Activated naive CD8-positive, alpha-beta T cell treated with anti-CD3 and anti-CD28 coated beads for 36 hours (primary cell): Measurements from ENCODE around the gene DPF3. TPM values are rescaled to one million over a fixed set of nuclear protein-coding genes. Genes with fewer than 3 reads are reported as not detected.

Experiments used
- DNase-seq: peaks from one replicate; pipeline ENCODE4 v3.0.0; 2021
- H3K27ac Mint-ChIP-seq: one replicate; pipeline ENCODE4 v1.8.0; 2022; ENCODE audit warnings: mild to moderate bottlenecking, moderate library complexity, mixed read lengths
- H3K27me3 Mint-ChIP-seq: one replicate; pipeline ENCODE4 v1.8.0; 2022; ENCODE audit warnings: mild to moderate bottlenecking, mixed read lengths
- H3K36me3 Mint-ChIP-seq: one replicate; pipeline ENCODE4 v1.8.0; 2021; ENCODE audit warnings: mild to moderate bottlenecking, mixed read lengths
- H3K4me1 Mint-ChIP-seq: one replicate; pipeline ENCODE4 v1.8.0; 2021; ENCODE audit warnings: mixed read lengths
- H3K4me3 Mint-ChIP-seq: one replicate; pipeline ENCODE4 v1.8.0; 2022; ENCODE audit warnings: mild to moderate bottlenecking, moderate library complexity, mixed read lengths
- H3K9me3 Mint-ChIP-seq: one replicate; pipeline ENCODE4 v1.8.0; 2022; ENCODE audit warnings: mixed read lengths
- total RNA-seq, 2 experiments: library from RNA; stranded (reverse); gene quantifications; one replicate each; pipeline ENCODE4 v1.2.3, GENCODE V29; 2021

Gene DPF3
- 1 to 10 TPM; 1.1 to 1.3 TPM for total RNA-seq

GRCh38 chr14:72893636-72894322 is at the start of gene DPF3:
Gene DPF3 (minus strand): TSS chr14:72894101. CDS start chr14:72894088, 13 bp downstream.
- Mint-ChIP-seq H3K27ac (peak within 1 kb of the TSS; percentile 54), H3K36me3 (no peaks in the 10 kb centered on the region), H3K4me1 (peaks cover 16% of the 10 kb centered on the region), H3K4me3 (peak within 1 kb of the TSS; percentile 91), H3K27me3 (peaks cover 54% of the 10 kb centered on the region), H3K9me3 (no peaks in the 10 kb centered on the region)
- peak; percentile 95 for DNase-seq

DNA sequence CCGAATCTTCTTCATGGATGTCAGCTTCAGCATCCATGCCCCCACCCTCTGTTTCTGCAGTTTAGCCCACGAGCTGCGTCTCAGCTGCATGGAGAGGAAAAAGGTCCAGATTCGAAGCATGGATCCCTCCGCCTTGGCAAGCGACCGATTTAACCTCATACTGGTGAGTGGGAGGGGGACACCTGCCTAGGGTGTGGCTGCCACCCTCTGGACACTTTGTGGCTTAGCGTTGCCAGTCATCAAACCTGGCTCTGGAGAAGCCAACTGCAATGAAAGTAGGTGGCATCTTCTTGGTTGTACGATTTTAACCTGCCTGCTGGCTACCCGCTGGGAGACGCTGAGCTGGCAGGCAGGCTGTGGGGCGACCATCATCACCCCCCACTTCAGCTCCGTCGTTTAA is 49.0 kb upstream of the DPF3 start:
- Mint-ChIP-seq H3K27ac (no peak overlapping the region), H3K4me1 (peaks cover 5% of the 10 kb centered on the region), H3K27me3 (no peaks in the 10 kb centered on the region), H3K4me3 (no peak overlapping the region), H3K9me3 (no peaks in the 10 kb centered on the region), H3K36me3 (peaks cover 31% of the 10 kb centered on the region)
- no peak for DNase-seq

DNA sequence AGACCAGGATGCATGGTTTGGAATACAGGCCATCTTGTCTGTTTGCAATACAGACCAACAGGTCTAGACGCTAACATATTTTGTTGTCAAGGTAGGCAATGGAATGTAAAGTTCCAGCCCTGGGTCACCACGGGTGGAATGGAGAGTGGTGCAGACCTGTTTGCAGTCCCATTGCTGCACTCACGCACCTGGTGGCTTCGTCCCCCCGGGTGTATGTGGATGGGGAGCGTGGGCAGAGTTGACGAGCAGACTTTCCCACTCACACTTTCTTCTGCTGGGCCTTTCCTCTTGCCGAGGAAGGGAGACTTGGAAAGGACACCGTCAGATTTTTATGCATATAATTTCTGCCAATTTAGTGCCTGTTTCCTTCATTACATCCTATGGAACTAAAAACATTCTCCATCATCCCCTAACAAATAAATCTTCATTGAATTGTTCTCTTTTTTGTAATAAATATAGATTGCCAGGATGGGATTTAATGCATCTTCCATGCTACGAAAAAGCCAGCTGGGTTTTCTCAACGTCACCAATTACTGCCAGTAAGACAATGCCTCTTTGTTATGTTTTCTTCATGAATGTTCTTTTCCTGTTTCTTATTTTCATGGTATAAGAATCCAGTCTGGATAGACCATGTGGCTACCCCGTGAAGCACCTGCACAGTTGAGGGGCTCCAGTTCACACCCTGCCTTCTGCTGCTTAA is 47.5 kb upstream of the DPF3 start:
- no peaks in the 10 kb centered on the region for H3K27me3 Mint-ChIP-seq
- no peaks in the 10 kb centered on the region for H3K9me3 Mint-ChIP-seq
- no peak overlapping the region for H3K4me3 Mint-ChIP-seq
- H3K4me1 Mint-ChIP-seq: peaks cover 14% of the 10 kb centered on the region
- no peak overlapping the region for H3K27ac Mint-ChIP-seq
- no peak for DNase-seq
- H3K36me3 Mint-ChIP-seq: peaks cover 36% of the 10 kb centered on the region

DNA sequence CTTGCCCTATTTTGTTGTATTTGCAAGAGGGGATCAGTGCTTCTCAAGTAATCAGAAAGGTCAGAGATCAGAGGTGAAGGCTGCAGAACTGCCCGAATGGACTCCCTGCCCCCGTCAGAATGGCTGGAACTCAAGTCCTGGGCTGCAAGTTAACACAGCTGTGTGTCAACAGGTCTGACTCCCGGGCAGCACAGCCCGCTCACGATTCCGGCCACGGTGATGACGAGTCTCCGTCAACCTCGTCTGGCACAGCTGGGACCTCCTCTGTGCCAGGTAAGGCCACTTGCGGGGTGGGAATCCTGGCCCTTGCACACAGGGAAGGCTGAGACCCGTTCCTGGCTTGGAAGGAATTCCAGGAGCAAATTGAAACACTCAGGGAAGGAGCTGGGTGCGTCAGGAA is 45.7 kb upstream of the DPF3 start:
- Mint-ChIP-seq H3K4me3 (no peak overlapping the region), H3K36me3 (peaks cover 36% of the 10 kb centered on the region), H3K9me3 (no peaks in the 10 kb centered on the region)

DNA sequence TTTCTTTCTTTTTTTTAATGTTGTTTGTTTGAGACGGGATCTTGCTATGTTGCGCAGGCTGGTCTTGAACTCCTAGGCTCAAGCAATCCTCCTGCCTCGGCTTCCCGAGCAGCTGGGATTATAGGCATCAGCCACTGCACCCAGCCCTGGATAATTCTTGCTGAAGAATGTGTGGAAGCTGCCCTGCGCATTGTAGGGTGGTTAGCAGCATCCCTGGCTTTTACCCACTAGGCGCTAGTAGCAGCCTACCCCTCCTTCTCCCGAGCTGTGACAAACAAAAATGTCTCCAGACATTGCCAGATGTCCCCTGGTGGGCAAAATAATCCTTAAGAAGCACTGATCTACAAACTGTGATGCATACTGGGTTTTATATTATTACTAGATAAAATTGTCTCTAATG is 39.0 kb upstream of the DPF3 start:
- Mint-ChIP-seq H3K36me3 (peaks cover 20% of the 10 kb centered on the region), H3K27me3 (no peaks in the 10 kb centered on the region), H3K4me3 (no peak overlapping the region), H3K27ac (no peak overlapping the region), H3K4me1 (peaks cover 29% of the 10 kb centered on the region), H3K9me3 (no peaks in the 10 kb centered on the region)
- no peak for DNase-seq

More for the DNA sequence above, 45.7 kb upstream of the DPF3 start:
- Mint-ChIP-seq H3K4me1 (peaks cover 14% of the 10 kb centered on the region), H3K27ac (no peak overlapping the region), H3K27me3 (no peaks in the 10 kb centered on the region)
- no peak for DNase-seq

- Mint-ChIP-seq H3K36me3 (peaks cover 11% of the 10 kb centered on the region), H3K4me3 (no peak overlapping the region)
- no peak for DNase-seq
Measured at GRCh38 chr14:72929316-72930080, 35.6 kb upstream of the DPF3 start.

DNA sequence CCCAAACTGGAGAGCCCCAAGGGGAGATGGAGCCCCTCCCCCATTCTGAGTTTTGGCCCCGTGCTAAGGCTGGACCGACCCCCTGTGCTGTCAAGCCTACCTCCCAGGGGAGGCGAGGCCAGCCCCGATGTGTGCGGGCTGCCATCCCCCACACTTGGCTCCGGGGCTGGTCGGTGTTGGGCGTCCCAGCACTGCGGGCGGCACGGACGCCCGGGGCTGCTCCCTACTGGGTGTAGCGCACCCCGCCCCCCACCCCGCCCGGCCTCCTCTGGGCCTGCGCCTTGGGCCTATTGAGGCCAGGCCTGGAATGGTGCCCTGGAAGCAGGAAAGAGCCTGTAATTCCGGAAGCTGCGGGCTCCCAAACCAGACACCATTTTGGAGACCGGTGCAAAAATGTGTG is 35.0 kb upstream of the DPF3 start:
- H3K4me1 Mint-ChIP-seq: peaks cover 22% of the 10 kb centered on the region
- DNase-seq: no peak
- H3K4me3 Mint-ChIP-seq: no peak overlapping the region
- peaks cover 11% of the 10 kb centered on the region for H3K36me3 Mint-ChIP-seq
- H3K27me3 Mint-ChIP-seq: no peaks in the 10 kb centered on the region
- H3K27ac Mint-ChIP-seq: no peak overlapping the region
- H3K9me3 Mint-ChIP-seq: no peaks in the 10 kb centered on the region

More at GRCh38 chr14:72929316-72930080, 35.6 kb upstream of the DPF3 start:
- Mint-ChIP-seq H3K27ac (no peak overlapping the region), H3K27me3 (no peaks in the 10 kb centered on the region), H3K4me1 (peaks cover 23% of the 10 kb centered on the region), H3K9me3 (no peaks in the 10 kb centered on the region)

DNA sequence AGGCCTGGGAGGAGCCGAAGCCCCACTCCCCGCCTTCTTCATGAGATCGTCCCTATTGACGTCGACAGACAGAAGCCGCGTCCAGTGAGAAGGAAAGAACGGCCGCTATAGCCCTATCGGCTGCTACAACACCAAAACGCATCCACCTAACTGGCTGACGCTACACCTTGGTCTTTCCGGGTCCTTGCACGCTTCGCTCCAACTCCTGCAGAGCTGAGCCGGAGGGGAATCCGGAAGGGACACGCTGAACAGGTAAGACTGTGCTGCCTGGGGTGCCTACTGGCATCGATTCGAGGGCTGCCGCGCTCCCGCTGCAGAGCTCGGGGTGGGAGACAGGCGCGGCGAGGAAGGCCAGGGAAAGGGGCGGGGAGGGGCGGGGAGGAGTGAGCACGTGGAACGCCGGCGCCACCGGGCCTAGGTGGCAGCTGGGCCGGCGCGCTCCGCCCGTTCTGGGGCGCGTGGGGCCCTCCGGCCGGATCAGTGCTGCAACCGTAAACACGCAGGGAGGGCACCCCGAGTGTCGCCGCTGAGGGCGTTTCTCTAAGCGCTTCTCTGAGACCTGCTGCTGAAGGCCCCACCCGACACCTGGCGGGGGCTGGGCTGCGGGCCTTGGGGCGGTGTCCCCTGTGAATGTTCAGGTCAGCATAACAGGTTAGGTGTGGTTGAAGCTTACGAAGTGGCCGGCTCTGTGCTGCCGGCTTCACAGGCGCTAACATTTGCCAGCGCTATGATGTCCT is 32.6 kb upstream of the DPF3 start, which contains the start of gene DCAF4:
Gene DCAF4 (plus strand): TSS at position 173 of the 737 bp plus-strand sequence. CDS start 11,515 bp downstream, outside the sequence.
- Mint-ChIP-seq H3K36me3 (peaks cover 8% of the 10 kb centered on the region), H3K4me1 (peaks cover 16% of the 10 kb centered on the region), H3K9me3 (no peaks in the 10 kb centered on the region), H3K27me3 (no peaks in the 10 kb centered on the region), H3K4me3 (peak within 1 kb of the TSS; percentile 97), H3K27ac (peak within 1 kb of the TSS; percentile 97)
- peak; percentile 93 for DNase-seq

DNA sequence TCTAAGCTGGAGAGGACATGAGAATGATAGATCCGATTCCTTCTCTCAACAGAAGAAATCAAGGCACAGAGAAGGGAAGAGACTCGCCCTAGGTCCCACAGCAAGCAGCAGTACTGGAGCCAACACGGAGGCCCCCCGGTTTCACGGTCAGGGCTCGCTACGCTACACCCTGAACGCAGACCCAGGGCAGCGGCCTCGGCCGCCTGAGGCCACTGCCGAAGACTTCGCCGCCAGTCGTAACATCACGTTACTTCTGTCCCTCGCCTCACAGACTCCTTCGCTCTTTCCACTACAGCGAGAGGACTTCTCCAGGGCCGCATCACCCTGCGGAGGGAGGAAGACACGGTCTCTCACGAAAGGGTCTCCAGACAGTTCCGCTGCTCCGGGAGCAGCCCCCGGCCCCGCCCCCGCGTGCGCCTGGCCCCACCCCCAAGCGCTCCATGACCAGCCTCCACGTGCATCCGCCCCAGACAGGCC is 32.0 kb upstream of the DPF3 start:
- Mint-ChIP-seq H3K27ac (peak overlapping the region; percentile 97), H3K27me3 (peaks cover 3% of the 10 kb centered on the region), H3K4me1 (peaks cover 12% of the 10 kb centered on the region), H3K9me3 (no peaks in the 10 kb centered on the region), H3K36me3 (peaks cover 8% of the 10 kb centered on the region), H3K4me3 (peak overlapping the region; percentile 97)
- DNase-seq: no peak

GRCh38 chr14:72925171-72925759 is 31.4 kb upstream of the DPF3 start:
- Mint-ChIP-seq H3K4me3 (peak overlapping the region; percentile 97), H3K9me3 (no peaks in the 10 kb centered on the region), H3K4me1 (peaks cover 8% of the 10 kb centered on the region), H3K27ac (no peak overlapping the region), H3K27me3 (peaks cover 6% of the 10 kb centered on the region), H3K36me3 (peaks cover 8% of the 10 kb centered on the region)
- DNase-seq: no peak

GRCh38 chr14:72924337-72924736 is 30.4 kb upstream of the DPF3 start:
- H3K9me3 Mint-ChIP-seq: no peaks in the 10 kb centered on the region
- H3K27ac Mint-ChIP-seq: no peak overlapping the region
- H3K4me3 Mint-ChIP-seq: no peak overlapping the region
- DNase-seq: no peak
- no peaks in the 10 kb centered on the region for H3K36me3 Mint-ChIP-seq
- H3K27me3 Mint-ChIP-seq: peaks cover 16% of the 10 kb centered on the region
- H3K4me1 Mint-ChIP-seq: peaks cover 8% of the 10 kb centered on the region

DNA sequence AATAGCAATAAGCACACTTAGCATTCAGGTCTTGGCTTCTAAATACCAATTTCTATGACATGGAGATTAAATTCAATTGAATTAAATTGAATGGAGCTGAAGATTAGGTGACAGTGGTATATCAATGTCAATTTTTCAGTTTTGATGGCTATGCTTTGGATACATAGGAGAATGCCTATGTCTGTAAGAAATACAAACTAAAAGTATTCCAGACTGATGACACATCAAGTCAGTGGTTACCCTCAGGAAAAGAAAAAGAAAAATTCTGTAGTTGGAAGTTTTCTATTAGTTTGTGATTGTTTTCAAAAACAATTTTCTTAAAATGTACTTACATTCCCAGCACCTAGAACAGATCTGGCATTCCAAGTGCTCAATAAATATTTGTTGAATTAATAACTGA is 27.5 kb upstream of the DPF3 start:
- H3K4me1 Mint-ChIP-seq: peaks cover 5% of the 10 kb centered on the region
- H3K27me3 Mint-ChIP-seq: peaks cover 19% of the 10 kb centered on the region
- no peaks in the 10 kb centered on the region for H3K9me3 Mint-ChIP-seq
- H3K4me3 Mint-ChIP-seq: no peak overlapping the region
- no peaks in the 10 kb centered on the region for H3K36me3 Mint-ChIP-seq
- DNase-seq: no peak
- H3K27ac Mint-ChIP-seq: no peak overlapping the region

DNA sequence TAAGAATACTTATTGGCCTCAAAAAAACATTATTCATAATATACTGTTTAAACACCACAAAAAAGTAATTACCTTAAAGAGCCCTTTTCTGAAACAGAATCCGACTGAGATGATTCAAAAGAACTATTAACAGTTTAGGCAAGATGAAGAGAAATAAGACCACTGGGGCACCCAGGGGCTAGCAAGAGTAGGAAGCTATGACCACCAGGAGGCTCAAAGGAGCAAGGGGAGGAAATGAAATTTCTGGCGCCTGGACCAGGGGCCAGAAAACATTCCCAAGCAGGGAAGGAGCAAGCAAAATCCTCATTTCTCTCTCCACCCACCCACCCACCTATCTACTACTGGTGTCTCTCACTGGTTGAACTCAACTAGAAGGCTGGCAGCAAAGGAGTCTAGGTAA is 26.1 kb upstream of the DPF3 start:
- Mint-ChIP-seq H3K27me3 (peaks cover 25% of the 10 kb centered on the region), H3K4me3 (no peak overlapping the region), H3K36me3 (no peaks in the 10 kb centered on the region), H3K9me3 (no peaks in the 10 kb centered on the region), H3K4me1 (no peaks in the 10 kb centered on the region), H3K27ac (no peak overlapping the region)
- DNase-seq: no peak

GRCh38 chr14:72917094-72917802 is 23.3 kb upstream of the DPF3 start:
- no peaks in the 10 kb centered on the region for H3K9me3 Mint-ChIP-seq
- H3K27me3 Mint-ChIP-seq: peaks cover 25% of the 10 kb centered on the region
- H3K27ac Mint-ChIP-seq: no peak overlapping the region
- no peak overlapping the region for H3K4me3 Mint-ChIP-seq
- no peaks in the 10 kb centered on the region for H3K4me1 Mint-ChIP-seq
- no peaks in the 10 kb centered on the region for H3K36me3 Mint-ChIP-seq
- no peak for DNase-seq
